Activated CD4-positive, alpha-beta T cell treated with anti-CD3 and anti-CD28 coated beads, Interleukin-2, amount 50 U/mL, for 4 hours (primary cell): ENCODE data around the gene GABBR2.
"Not testable (repeated sequence)": the region's sequence is repeated elsewhere in the genome, so short reads cannot be mapped to it uniquely, and the experiment has no call there.

Experiments
- DNase-seq, 2 experiments: peaks; one replicate each; pipeline ENCODE4 v3.0.0-alpha.2; 2020

GABBR2 gene

GRCh38 chr9:98310752-98311392 is 397.9 kb downstream of the GABBR2 start:
- DNase-seq: no peak

GRCh38 chr9:98306384-98307145 is 402.2 kb downstream of the GABBR2 start:
- no peak for DNase-seq

- DNase-seq: no peak
These were observed 404.4 kb downstream of the GABBR2 start for GRCh38 chr9:98304381-98304780.

- no peak for DNase-seq
These were observed 405.1 kb downstream of the GABBR2 start for GRCh38 chr9:98303633-98304125.

GRCh38 chr9:98302938-98303632 is 405.6 kb downstream of the GABBR2 start:
- DNase-seq: no peak

- DNase-seq: no peak
These were observed 406.6 kb downstream of the GABBR2 start for GRCh38 chr9:98302150-98302549.

GRCh38 chr9:98300611-98301010 is 408.1 kb downstream of the GABBR2 start:
- DNase-seq: no peak

- DNase-seq: no peak
These were observed 410.3 kb downstream of the GABBR2 start for GRCh38 chr9:98298476-98298875.

GRCh38 chr9:98295824-98296223 is 412.9 kb downstream of the GABBR2 start:
- no peak for DNase-seq

- no peak for DNase-seq
These were observed 416.9 kb downstream of the GABBR2 start for GRCh38 chr9:98291820-98292219.

- DNase-seq: no peak
These were observed 418.3 kb downstream of the GABBR2 start for GRCh38 chr9:98290411-98290810.

GRCh38 chr9:98289614-98290201 is 419.0 kb downstream of the GABBR2 start:
- no peak for DNase-seq

GRCh38 chr9:98288881-98289280 is 419.9 kb downstream of the GABBR2 start:
- DNase-seq: no peak

- DNase-seq: no peak
These were observed 421.4 kb downstream of the GABBR2 start for GRCh38 chr9:98287384-98287783.

GRCh38 chr9:98285446-98285845 is 423.3 kb downstream of the GABBR2 start:
- DNase-seq: no peak

- DNase-seq: no peak
These were observed 424.0 kb downstream of the GABBR2 start for GRCh38 chr9:98284754-98285153.

GRCh38 chr9:98283143-98283542 is 425.6 kb downstream of the GABBR2 start:
- not testable (repeated sequence) for DNase-seq

GRCh38 chr9:98281281-98281680 is 427.5 kb downstream of the GABBR2 start:
- no peak for DNase-seq

GRCh38 chr9:98280574-98280973 is 428.2 kb downstream of the GABBR2 start:
- no peak for DNase-seq

- no peak for DNase-seq
These were observed 428.6 kb downstream of the GABBR2 start for GRCh38 chr9:98280162-98280561.

GRCh38 chr9:98276907-98277469 is 431.7 kb downstream of the GABBR2 start:
- no peak for DNase-seq

GRCh38 chr9:98275159-98275558 is 433.6 kb downstream of the GABBR2 start:
- no peak for DNase-seq

GRCh38 chr9:98272083-98272482 is 436.7 kb downstream of the GABBR2 start:
- DNase-seq: no peak
